ENCODE data around the gene KCNK3.
"Not testable (repeated sequence)": the region's sequence is repeated elsewhere in the genome, so short reads cannot be mapped to it uniquely, and the experiment has no call there.

Gene KCNK3

GRCh38 chr2:26692279-26692896 lies at the start of gene KCNK3:
KCNK3 (plus strand) TSS chr2:26692722; CDS start chr2:26692876, 154 bp downstream.
- DNase-seq = peak; percentile 9

GRCh38 chr2:26644188-26644835 lies 48.2 kb upstream of the KCNK3 start:
- DNase-seq = no peak

GRCh38 chr2:26645762-26646161 lies 46.8 kb upstream of the KCNK3 start:
- no peak for DNase-seq

- no peak for DNase-seq
Measured at GRCh38 chr2:26646986-26647672, 45.4 kb upstream of the KCNK3 start.

- DNase-seq = no peak
Measured at GRCh38 chr2:26647981-26648380, 44.5 kb upstream of the KCNK3 start.

GRCh38 chr2:26648516-26648915 lies 44.0 kb upstream of the KCNK3 start:
- DNase-seq = no peak

GRCh38 chr2:26649322-26649721 lies 43.2 kb upstream of the KCNK3 start:
- DNase-seq = no peak

- no peak for DNase-seq
Measured at GRCh38 chr2:26649992-26650712, 42.4 kb upstream of the KCNK3 start.

- DNase-seq = no peak
Measured at GRCh38 chr2:26650713-26651469, 41.6 kb upstream of the KCNK3 start.

- DNase-seq = no peak
Measured at GRCh38 chr2:26651470-26651771, 41.1 kb upstream of the KCNK3 start.

GRCh38 chr2:26651799-26652198 lies 40.7 kb upstream of the KCNK3 start:
- no peak for DNase-seq

GRCh38 chr2:26652361-26653041 lies 40.0 kb upstream of the KCNK3 start:
- no peak for DNase-seq

- no peak for DNase-seq
Measured at GRCh38 chr2:26653207-26654060, 39.1 kb upstream of the KCNK3 start.

- DNase-seq = no peak
Measured at GRCh38 chr2:26654061-26654340, 38.5 kb upstream of the KCNK3 start.

GRCh38 chr2:26655120-26655519 lies 37.4 kb upstream of the KCNK3 start:
- not testable (repeated sequence) for DNase-seq

GRCh38 chr2:26655611-26656195 lies 36.8 kb upstream of the KCNK3 start:
- no peak for DNase-seq

- DNase-seq = no peak
Measured at GRCh38 chr2:26657265-26657664, 35.3 kb upstream of the KCNK3 start.

- no peak for DNase-seq
Measured at GRCh38 chr2:26658691-26659346, 33.7 kb upstream of the KCNK3 start.

- DNase-seq = no peak
Measured at GRCh38 chr2:26660363-26660962, 32.1 kb upstream of the KCNK3 start.

GRCh38 chr2:26665296-26665695 lies 27.2 kb upstream of the KCNK3 start:
- DNase-seq = not testable (repeated sequence)

Measured in activated CD4-positive, alpha-beta T cell treated with anti-CD3 and anti-CD28 coated beads for 1 hour (primary cell).